ENCODE results near the gene CEP83.

Gene CEP83

GRCh38 chr12:94271351-94271750 is 188.3 kb downstream of the CEP83 start:
- no peak for DNase-seq (ENCODE audit: low read depth in 2 of 2, low spot score in 1 of 2)

- DNase-seq (ENCODE audit: low read depth in 2 of 2, low spot score in 1 of 2), result no peak
Measured at GRCh38 chr12:94269316-94269999, 190.2 kb downstream of the CEP83 start.

GRCh38 chr12:94267921-94268471 is 191.7 kb downstream of the CEP83 start:
- no peak for DNase-seq (ENCODE audit: low read depth in 2 of 2, low spot score in 1 of 2)

- DNase-seq (ENCODE audit: low read depth in 2 of 2, low spot score in 1 of 2), result no peak
Measured at GRCh38 chr12:94267537-94267872, 192.2 kb downstream of the CEP83 start.

GRCh38 chr12:94266796-94267536 is 192.7 kb downstream of the CEP83 start:
- no peak for DNase-seq (ENCODE audit: low read depth in 2 of 2, low spot score in 1 of 2)

DNA sequence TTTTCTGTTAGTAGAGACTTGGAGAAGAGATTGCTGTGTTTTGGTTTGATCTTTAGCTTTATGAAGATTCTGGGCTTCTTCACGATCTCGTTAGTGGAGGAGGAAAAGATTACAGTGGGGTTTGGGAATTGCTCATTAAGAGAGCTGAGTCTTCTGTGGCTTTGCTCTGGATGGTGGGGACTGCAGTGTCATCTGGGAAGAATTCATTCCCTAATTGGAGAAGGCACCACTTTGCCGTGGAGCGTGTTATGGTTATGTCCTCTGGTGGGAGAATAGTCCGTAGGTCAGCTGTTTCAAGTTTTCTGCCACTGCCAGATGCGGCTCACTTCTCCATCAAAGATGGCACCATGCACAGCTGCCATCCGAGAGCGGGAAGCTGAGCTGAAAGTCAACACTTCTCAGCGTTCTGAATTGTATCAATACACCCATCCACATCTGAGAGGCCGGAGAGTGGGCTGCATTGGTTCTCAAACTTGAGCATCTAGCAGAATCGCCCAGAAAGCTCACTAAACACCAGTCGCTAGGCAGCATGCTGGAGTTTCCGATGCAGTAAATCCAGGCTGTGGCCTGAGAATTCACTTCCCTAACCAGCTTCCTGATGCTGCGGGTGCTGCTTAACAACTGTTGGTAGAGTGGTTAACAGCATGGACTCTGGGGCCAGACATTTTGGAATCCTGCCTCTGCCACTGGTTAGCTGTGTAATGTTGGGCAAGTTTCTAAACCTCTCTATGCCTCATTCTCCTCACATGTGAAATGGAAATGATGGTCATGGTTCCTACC is 193.5 kb downstream of the CEP83 start:
- no peak for DNase-seq (ENCODE audit: low read depth in 2 of 2, low spot score in 1 of 2)

- no peak for DNase-seq (ENCODE audit: low read depth in 2 of 2, low spot score in 1 of 2)
Measured at GRCh38 chr12:94265539-94265938, 194.1 kb downstream of the CEP83 start.

GRCh38 chr12:94264736-94265485 is 194.8 kb downstream of the CEP83 start:
- no peak for DNase-seq (ENCODE audit: low read depth in 2 of 2, low spot score in 1 of 2)

DNA sequence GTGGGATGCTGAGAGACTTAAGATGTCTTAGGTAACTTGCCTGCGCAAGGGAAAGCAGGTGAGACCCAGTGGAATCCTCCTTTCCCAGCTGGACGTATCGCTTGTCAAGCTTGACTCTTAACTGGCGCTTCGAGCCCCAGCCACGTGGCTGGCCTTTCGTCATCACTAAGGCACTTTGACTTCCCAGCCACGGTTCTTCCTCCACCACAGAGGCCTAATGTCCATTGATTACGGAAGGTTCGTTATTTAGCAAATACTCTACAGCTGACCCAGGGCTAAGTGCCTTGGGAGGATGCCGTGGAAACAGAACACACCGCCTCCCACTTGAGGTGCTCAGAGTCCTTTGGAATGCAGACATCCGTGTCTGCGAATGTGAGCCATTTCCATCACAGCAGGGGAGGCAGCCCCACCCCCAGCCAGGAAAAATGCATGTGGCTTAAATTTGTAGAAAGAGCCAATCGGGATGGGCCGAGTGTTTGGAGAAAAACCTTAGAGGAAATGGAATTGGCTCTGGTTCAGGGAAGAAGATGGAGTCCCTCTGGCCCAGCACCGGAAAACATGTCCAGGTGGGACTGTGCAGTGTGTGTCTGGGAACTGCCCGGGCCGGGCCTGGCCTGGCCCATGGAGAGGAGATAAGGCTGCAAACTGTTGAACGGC is 195.6 kb downstream of the CEP83 start:
- no peak for DNase-seq (ENCODE audit: low read depth in 2 of 2, low spot score in 1 of 2)

GRCh38 chr12:94263011-94263811 is 196.5 kb downstream of the CEP83 start:
- peak; percentile 18 to 22 for DNase-seq (ENCODE audit: low read depth in 2 of 2, low spot score in 1 of 2)

DNA sequence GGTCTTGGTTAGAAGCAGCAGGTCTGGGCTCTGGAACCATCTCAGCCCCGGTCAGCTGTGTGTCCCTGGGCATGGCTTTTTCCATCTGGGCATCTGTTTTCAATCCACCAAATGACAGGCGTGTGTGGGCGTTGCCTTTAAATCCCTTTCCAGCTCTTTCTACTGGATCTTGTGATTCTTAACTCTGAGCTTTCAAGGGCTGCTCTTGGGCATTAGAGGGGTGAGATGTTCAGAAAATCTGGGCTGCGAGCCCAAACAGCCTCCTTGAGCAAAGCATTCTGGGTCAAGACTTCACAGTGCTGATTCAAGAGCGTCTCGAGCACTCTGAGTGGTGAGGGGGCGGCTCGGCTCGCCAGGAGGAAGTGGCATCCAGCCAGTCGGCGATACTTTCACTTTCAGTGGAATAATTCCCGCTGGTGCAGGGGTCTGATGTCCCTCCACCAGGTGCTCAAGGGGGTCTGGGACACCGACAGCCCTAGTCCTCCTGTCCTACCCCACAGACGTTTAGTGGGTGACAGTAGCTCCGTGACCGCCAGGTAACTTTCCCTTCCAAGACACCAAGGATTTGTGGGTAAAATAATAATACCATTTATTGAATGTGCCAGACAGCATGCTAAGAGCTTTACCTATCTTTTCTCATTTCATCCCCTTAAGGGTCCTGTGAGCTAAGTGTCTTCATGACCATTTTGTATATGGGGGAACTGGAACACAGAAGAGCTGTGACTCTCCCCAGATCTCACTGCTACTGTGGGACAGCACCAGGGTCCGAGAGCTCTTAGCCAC is 197.2 kb downstream of the CEP83 start:
- DNase-seq (ENCODE audit: low read depth in 2 of 2, low spot score in 1 of 2), result peak; percentile 43 to 55

GRCh38 chr12:94261786-94262185 is 197.9 kb downstream of the CEP83 start:
- DNase-seq (ENCODE audit: low read depth in 2 of 2, low spot score in 1 of 2), result no peak

DNA sequence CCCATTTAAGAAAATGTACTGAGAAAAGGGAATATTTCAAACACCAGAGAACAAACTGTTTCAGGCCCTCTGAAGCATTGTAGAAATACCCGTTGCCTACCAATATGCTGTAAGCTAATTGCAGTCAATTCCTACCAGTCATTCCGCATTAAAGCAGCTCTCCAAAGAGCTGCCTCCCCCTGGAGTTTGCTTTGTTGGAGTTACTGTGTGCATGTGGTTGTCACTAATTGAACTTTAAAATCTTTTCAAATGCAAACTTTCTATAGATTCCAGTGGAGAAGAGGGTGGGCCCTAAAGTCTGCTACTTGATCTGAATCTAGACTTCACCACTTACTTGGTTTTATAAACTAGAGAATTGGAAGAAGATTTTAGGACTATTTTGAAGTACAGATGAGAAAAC is 198.5 kb downstream of the CEP83 start:
- DNase-seq (ENCODE audit: low read depth in 2 of 2, low spot score in 1 of 2), result no peak

DNA sequence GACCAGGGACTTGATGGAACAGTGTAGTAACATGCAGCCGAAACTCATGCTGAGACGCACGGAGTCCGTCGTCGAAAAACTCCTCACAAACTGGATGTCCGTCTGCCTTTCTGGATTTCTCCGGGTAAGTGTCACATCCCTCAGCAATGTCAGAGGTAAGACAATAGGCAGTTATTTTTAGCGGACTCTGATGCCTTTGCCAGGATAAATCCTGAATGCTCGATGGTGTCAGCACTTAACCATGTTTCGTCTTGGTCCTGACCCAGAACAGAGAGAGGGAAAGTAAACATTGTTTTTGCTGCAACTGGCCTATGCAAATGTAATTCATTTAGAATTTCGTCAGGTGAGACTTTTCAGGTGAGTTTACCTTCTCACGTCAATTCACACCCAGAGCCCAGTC is 198.9 kb downstream of the CEP83 start:
- no peak for DNase-seq (ENCODE audit: low read depth in 2 of 2, low spot score in 1 of 2)

DNA sequence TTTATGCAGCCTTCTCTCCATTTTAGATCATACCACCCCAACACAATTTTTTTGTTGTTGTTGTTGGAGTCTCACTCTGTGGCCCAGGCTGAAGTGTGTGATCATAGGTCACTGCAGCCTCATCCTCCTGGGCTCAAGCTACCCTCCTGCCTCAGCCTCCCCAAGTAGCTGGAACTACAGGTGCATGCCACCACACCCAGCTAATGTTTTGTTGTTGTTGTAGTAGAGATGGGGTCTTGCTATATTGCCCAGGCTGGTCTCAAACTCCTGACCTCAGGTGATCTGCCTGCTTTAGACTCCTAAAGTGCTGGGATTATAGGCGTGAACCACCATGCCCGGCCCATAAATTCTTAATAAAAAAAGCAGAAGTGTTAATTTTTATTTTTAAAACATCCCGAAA is 199.7 kb downstream of the CEP83 start:
- no peak for DNase-seq (ENCODE audit: low read depth in 2 of 2, low spot score in 1 of 2)

- no peak for DNase-seq (ENCODE audit: low read depth in 2 of 2, low spot score in 1 of 2)
Measured at GRCh38 chr12:94258593-94258992, 201.1 kb downstream of the CEP83 start.

Measured in stimulated activated CD8-positive, alpha-beta memory T cell treated with anti-CD3 and anti-CD28 coated beads, Interleukin-4, amount 100 ng/mL, for 1 hour (primary cell).